Endodermal cell (in vitro differentiated cells): Measurements from ENCODE around the gene PAN2. TPM values are rescaled to one million over a fixed set of nuclear protein-coding genes. Genes with fewer than 3 reads are reported as not detected.

Experiments used
- DNase-seq: peaks from one replicate; pipeline ENCODE4 v3.0.0-alpha.2; 2017
- H3K27ac ChIP-seq: 2 replicates; pipeline ENCODE4 v1.5.1; 2013; ENCODE audit warnings: mild to moderate bottlenecking, low read depth, low read length, moderate library complexity
- H3K27me3 ChIP-seq: 2 replicates; pipeline ENCODE4 v1.6.1; 2013; ENCODE audit warnings: mild to moderate bottlenecking, low read length, moderate library complexity; ENCODE audit not compliant: insufficient read depth, control insufficient read depth, poor library complexity, severe bottlenecking
- H3K36me3 ChIP-seq: 2 replicates; pipeline ENCODE4 v1.7.0; 2013; ENCODE audit warnings: mild to moderate bottlenecking, low read length, moderate library complexity; ENCODE audit not compliant: control insufficient read depth, insufficient read depth
- H3K4me1 ChIP-seq: one replicate; pipeline ENCODE4 v1.7.0; 2013; ENCODE audit warnings: low read length; ENCODE audit not compliant: control insufficient read depth, insufficient read depth
- H3K4me3 ChIP-seq: 2 replicates; pipeline ENCODE4 v1.5.1; 2013; ENCODE audit warnings: mild to moderate bottlenecking, low read length, moderate library complexity
- H3K9ac ChIP-seq: 2 replicates; pipeline ENCODE4 v1.6.1; 2013; ENCODE audit warnings: mild to moderate bottlenecking, low read length, moderate library complexity; ENCODE audit not compliant: poor library complexity, severe bottlenecking; ENCODE audit errors: extremely low read depth
- H3K9me3 ChIP-seq: 2 replicates; pipeline ENCODE4 v1.6.1; 2013; ENCODE audit warnings: mild to moderate bottlenecking, low read length, moderate library complexity; ENCODE audit not compliant: control insufficient read depth
- H3K27ac Mint-ChIP-seq: 2 replicates; pipeline ENCODE4 v1.8.0; 2020; ENCODE audit warnings: mixed read lengths
- H3K27me3 Mint-ChIP-seq: 2 replicates; pipeline ENCODE4 v1.8.0; 2021; ENCODE audit warnings: mild to moderate bottlenecking, mixed read lengths; ENCODE audit not compliant: insufficient read depth
- H3K36me3 Mint-ChIP-seq: 2 replicates; pipeline ENCODE4 v1.8.0; 2020; ENCODE audit warnings: low read depth, mixed read lengths
- H3K4me1 Mint-ChIP-seq: 2 replicates; pipeline ENCODE4 v1.8.0; 2020; ENCODE audit warnings: mixed read lengths
- H3K4me3 Mint-ChIP-seq: 2 replicates; pipeline ENCODE4 v1.8.0; 2020; ENCODE audit warnings: mild to moderate bottlenecking, moderate library complexity, mixed read lengths
- H3K9me3 Mint-ChIP-seq: 2 replicates; pipeline ENCODE4 v1.8.0; 2020; ENCODE audit warnings: mild to moderate bottlenecking, mixed read lengths
- WGBS, 2 experiments: methylation state at CpG; one replicate each; pipeline versions ENCODE4 v1.1.5 to v1.1.7; 2013; ENCODE audit warnings: missing lambda C conversion rate in 2 of 2, mixed read lengths in 1 of 2; ENCODE audit not compliant: insufficient coverage in 1 of 2, insufficient read length in 1 of 2; 5-methylcytosine and 5-hydroxymethylcytosine counted together
- total RNA-seq, 2 donors: library from RNA; stranded (reverse); fragmentation: NEBNext Ultra II Directional in 1 of 2; extraction: Animal tissue kit (Norgen Biotek cat#: 25700) in 1 of 2; gene quantifications; 2 replicates in 1 of 2; 3 replicates in 1 of 2; pipeline ENCODE4 v1.2.1, GENCODE V29; 2021
- TF ChIP-seq, protein P1 (sequence below): fragments of 200-600 bp; sonication (generic); conservative IDR thresholded peaks from 2 replicates; pipeline ENCODE4 v1.5.0; 2021; ENCODE audit warnings: antibody characterized with exemption, mild to moderate bottlenecking

Gene PAN2
- total RNA-seq, 2 donors from 2014 or later: 66.5 to 90.3 TPM

GRCh38 chr12:56299308-56299852 lies 34.4 kb downstream of the PAN2 start:
- Histone ChIP-seq H3K9ac (peak overlapping the region; percentile 67), H3K9me3 (no peaks in the 10 kb centered on the region), H3K4me1 (peaks cover 9% of the 10 kb centered on the region), H3K4me3 (peak overlapping the region; percentile 94), H3K27ac (peak overlapping the region; percentile 74), H3K27me3 (no peaks in the 10 kb centered on the region), H3K36me3 (peaks cover 35% of the 10 kb centered on the region)
- peak overlapping the region; percentile 88 for H3K4me3 Mint-ChIP-seq
- TF ChIP-seq, protein P1, sequence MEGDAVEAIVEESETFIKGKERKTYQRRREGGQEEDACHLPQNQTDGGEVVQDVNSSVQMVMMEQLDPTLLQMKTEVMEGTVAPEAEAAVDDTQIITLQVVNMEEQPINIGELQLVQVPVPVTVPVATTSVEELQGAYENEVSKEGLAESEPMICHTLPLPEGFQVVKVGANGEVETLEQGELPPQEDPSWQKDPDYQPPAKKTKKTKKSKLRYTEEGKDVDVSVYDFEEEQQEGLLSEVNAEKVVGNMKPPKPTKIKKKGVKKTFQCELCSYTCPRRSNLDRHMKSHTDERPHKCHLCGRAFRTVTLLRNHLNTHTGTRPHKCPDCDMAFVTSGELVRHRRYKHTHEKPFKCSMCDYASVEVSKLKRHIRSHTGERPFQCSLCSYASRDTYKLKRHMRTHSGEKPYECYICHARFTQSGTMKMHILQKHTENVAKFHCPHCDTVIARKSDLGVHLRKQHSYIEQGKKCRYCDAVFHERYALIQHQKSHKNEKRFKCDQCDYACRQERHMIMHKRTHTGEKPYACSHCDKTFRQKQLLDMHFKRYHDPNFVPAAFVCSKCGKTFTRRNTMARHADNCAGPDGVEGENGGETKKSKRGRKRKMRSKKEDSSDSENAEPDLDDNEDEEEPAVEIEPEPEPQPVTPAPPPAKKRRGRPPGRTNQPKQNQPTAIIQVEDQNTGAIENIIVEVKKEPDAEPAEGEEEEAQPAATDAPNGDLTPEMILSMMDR: no peak
- H3K4me1 Mint-ChIP-seq: peaks cover 25% of the 10 kb centered on the region
- peaks cover 14% of the 10 kb centered on the region for H3K36me3 Mint-ChIP-seq
- H3K9me3 Mint-ChIP-seq: no peaks in the 10 kb centered on the region
- peak overlapping the region; percentile 94 for H3K27ac Mint-ChIP-seq
- 7 to 16% methylated on average over 8 to 10 of the region's 10 CpGs for WGBS, 2 experiments
- no peaks in the 10 kb centered on the region for H3K27me3 Mint-ChIP-seq
- DNase-seq: no peak

GRCh38 chr12:56298828-56299227 lies 35.0 kb downstream of the PAN2 start:
- H3K9ac ChIP-seq: no peak overlapping the region
- Mint-ChIP-seq H3K4me3 (peak overlapping the region; percentile 88), H3K36me3 (peaks cover 10% of the 10 kb centered on the region), H3K4me1 (peaks cover 25% of the 10 kb centered on the region), H3K27ac (no peak overlapping the region), H3K27me3 (no peaks in the 10 kb centered on the region), H3K9me3 (no peaks in the 10 kb centered on the region)
- H3K27me3 ChIP-seq: no peaks in the 10 kb centered on the region
- 90 to 92% methylated on average over 4 to 5 of the region's 5 CpGs for WGBS, 2 experiments
- peaks cover 9% of the 10 kb centered on the region for H3K4me1 ChIP-seq
- H3K36me3 ChIP-seq: peaks cover 33% of the 10 kb centered on the region
- peak overlapping the region; percentile 94 for H3K4me3 ChIP-seq
- H3K27ac ChIP-seq: no peak overlapping the region
- H3K9me3 ChIP-seq: no peaks in the 10 kb centered on the region
- TF ChIP-seq, protein P1: no peak
- DNase-seq: no peak

DNA sequence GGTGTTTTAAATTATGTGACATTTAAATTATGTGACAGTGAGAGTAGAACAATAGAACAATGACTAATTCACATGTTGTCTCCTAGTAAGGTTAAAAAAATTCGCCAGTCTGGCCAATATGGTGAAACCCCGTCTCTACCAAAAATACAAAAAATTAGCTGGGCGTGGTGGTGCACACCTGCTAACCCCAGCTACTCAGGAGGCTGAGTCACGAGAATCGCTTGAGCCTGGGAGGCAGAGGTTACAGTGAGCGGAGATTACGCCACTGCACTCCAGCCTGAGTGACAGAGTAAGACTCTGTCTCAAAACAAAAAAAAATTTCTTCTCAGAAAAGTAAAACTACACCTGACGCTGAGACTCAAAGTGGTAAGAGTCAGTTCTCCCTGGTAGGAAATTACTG lies 36.4 kb downstream of the PAN2 start:
- H3K4me1 Mint-ChIP-seq: peaks cover 25% of the 10 kb centered on the region
- no peak overlapping the region for H3K4me3 Mint-ChIP-seq
- H3K27me3 Mint-ChIP-seq: no peaks in the 10 kb centered on the region
- H3K36me3 Mint-ChIP-seq: peaks cover 15% of the 10 kb centered on the region
- peaks cover 31% of the 10 kb centered on the region for H3K36me3 ChIP-seq
- peak overlapping the region; percentile 39 for H3K27ac Mint-ChIP-seq
- no peak overlapping the region for H3K4me3 ChIP-seq
- no peaks in the 10 kb centered on the region for H3K9me3 Mint-ChIP-seq
- H3K4me1 ChIP-seq: peaks cover 9% of the 10 kb centered on the region
- H3K9me3 ChIP-seq: no peaks in the 10 kb centered on the region
- H3K27ac ChIP-seq: no peak overlapping the region
- 89 to 96% methylated on average over 8 of the region's 8 CpGs for WGBS, 2 experiments
- H3K9ac ChIP-seq: no peak overlapping the region
- no peak for DNase-seq
- no peaks in the 10 kb centered on the region for H3K27me3 ChIP-seq
- TF ChIP-seq, protein P1: no peak
